ENCODE data around the gene MBD3L5.

DNA sequence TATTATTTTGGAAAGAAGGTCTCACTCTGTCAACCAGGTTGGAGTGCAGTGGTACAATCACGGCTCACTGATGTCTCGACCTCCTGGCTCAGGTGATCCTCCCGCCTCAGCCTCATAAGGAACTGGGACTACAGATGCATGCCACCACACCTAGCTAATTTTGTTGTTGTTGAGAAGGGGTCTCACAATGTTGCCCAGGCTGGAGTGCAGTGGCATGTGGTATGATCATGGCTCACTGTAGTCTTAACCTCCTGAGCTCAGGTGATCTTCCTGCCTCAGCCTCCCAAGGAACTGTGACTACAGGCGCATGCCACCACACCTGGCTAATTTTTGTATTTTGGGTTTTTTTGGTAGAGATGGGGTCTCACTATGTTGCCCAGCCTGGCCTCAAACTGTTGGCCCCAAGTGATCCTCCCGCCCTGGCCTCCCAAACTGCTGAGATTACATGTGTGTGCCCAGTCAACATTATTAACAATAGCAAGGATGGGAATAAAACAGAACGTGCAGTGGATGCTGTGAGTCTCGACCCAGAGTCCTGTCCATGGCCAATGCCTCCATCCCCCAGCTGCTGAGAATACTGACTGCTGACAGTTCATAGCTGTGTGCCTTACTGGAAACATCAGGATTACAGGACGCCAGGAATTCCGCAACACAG, 33.5 kb downstream of the MBD3L5 start:
- TF ChIP-seq, protein P1, sequence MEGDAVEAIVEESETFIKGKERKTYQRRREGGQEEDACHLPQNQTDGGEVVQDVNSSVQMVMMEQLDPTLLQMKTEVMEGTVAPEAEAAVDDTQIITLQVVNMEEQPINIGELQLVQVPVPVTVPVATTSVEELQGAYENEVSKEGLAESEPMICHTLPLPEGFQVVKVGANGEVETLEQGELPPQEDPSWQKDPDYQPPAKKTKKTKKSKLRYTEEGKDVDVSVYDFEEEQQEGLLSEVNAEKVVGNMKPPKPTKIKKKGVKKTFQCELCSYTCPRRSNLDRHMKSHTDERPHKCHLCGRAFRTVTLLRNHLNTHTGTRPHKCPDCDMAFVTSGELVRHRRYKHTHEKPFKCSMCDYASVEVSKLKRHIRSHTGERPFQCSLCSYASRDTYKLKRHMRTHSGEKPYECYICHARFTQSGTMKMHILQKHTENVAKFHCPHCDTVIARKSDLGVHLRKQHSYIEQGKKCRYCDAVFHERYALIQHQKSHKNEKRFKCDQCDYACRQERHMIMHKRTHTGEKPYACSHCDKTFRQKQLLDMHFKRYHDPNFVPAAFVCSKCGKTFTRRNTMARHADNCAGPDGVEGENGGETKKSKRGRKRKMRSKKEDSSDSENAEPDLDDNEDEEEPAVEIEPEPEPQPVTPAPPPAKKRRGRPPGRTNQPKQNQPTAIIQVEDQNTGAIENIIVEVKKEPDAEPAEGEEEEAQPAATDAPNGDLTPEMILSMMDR (IDR thresholded peaks at IDR 0.05) = no peak
- TF ChIP-seq POLR2A (IDR thresholded peaks at IDR 0.05) = no peak
